Lung (tissue), 12 donors: ENCODE data around the gene GABARAP. TPM values are rescaled to one million over a fixed set of nuclear protein-coding genes. Genes with fewer than 3 reads are reported as not detected.
A peak's percentile ranks its signal among the peaks of the same experiment; 100 is the strongest.

Experiments
- ATAC-seq: fragments of 200-7000 bp; cut with Tn5 transposase; one replicate; pipeline ENCODE4 v1.9.1; 2020; ENCODE audit warnings: moderate number of reproducible peaks; ENCODE audit not compliant: insufficient read depth, low FRiP score
- DNase-seq, 3 donors: peaks; one replicate each; pipeline ENCODE4 v3.0.0-alpha.2; 2013 to 2017
- H3K27ac ChIP-seq, 2 donors: one replicate each; pipeline ENCODE4 v1.5.1; 2013; ENCODE audit warnings: mild to moderate bottlenecking in 2 of 2, moderate library complexity in 2 of 2, control low read depth in 1 of 2, inconsistent platforms in 1 of 2, low read depth in 1 of 2, low read length in 1 of 2
- H3K27me3 ChIP-seq, 3 donors: one replicate each; pipeline ENCODE4 v1.5.1; 2013; ENCODE audit warnings: low read length in 2 of 3; ENCODE audit not compliant: control insufficient read depth in 3 of 3, insufficient read depth in 3 of 3
- H3K36me3 ChIP-seq, 4 donors: one replicate each; pipeline ENCODE4 v1.5.1; 2013; ENCODE audit warnings: low read length in 4 of 4, mild to moderate bottlenecking in 1 of 4, moderate library complexity in 1 of 4; ENCODE audit not compliant: control insufficient read depth in 4 of 4, insufficient read depth in 4 of 4
- H3K4me1 ChIP-seq, 5 donors: one replicate each; pipeline ENCODE4 v1.5.1; 2013; ENCODE audit warnings: low read length in 5 of 5, mild to moderate bottlenecking in 2 of 5, moderate library complexity in 1 of 5; ENCODE audit not compliant: control insufficient read depth in 5 of 5, insufficient read depth in 5 of 5
- H3K4me3 ChIP-seq: one replicate; pipeline ENCODE4 v1.5.1; 2013; ENCODE audit warnings: mild to moderate bottlenecking, control low read depth, moderate library complexity
- H3K9ac ChIP-seq, 2 donors: one replicate each; pipeline ENCODE4 v1.5.1; 2013; ENCODE audit warnings: low read length in 2 of 2, control low read depth in 1 of 2; ENCODE audit not compliant: insufficient read depth in 1 of 2
- H3K9me3 ChIP-seq, 4 donors: one replicate each; pipeline ENCODE4 v1.5.1; 2013; ENCODE audit warnings: low read length in 3 of 4, mild to moderate bottlenecking in 1 of 4, moderate library complexity in 1 of 4; ENCODE audit not compliant: control insufficient read depth in 4 of 4, insufficient read depth in 3 of 4
- WGBS, 2 donors: extraction: QIAGEN DNeasy Blood & Tissue Kit; methylation state at CpG; one replicate each; pipeline ENCODE4 v1.1.7; 2013; 5-methylcytosine and 5-hydroxymethylcytosine counted together
- polyA plus RNA-seq, 2 donors: library from polyadenylated mRNA; stranded (reverse); fragments of 200-250 nt; gene quantifications; one replicate each; pipeline ENCODE4 v1.2.1, GENCODE V29; 2013
- total RNA-seq, 2 donors: library from RNA; depleted of rRNA in 1 of 2; stranded (reverse); fragments of >200 nt in 1 of 2; gene quantifications; one replicate each; pipeline ENCODE4 v1.2.1, GENCODE V29; 2014 to 2021
- TF ChIP-seq, protein P1 (sequence below): IDR thresholded peaks from 2 replicates; pipeline ENCODE4 v1.5.1; 2012; ENCODE audit warnings: mild to moderate bottlenecking; ENCODE audit errors: control extremely low read depth, extremely low read depth
- donor health status: control.
- donor health status: control.
- donor health status: Bipolar disorder and iron deficiency.
- donor health status: healthy.
- donor health status: DM: yes; HTN: yes; CAD: no.

Gene GABARAP
- total and polyA plus RNA-seq, 4 donors: 315 to 1,149 (median 685) TPM

DNA sequence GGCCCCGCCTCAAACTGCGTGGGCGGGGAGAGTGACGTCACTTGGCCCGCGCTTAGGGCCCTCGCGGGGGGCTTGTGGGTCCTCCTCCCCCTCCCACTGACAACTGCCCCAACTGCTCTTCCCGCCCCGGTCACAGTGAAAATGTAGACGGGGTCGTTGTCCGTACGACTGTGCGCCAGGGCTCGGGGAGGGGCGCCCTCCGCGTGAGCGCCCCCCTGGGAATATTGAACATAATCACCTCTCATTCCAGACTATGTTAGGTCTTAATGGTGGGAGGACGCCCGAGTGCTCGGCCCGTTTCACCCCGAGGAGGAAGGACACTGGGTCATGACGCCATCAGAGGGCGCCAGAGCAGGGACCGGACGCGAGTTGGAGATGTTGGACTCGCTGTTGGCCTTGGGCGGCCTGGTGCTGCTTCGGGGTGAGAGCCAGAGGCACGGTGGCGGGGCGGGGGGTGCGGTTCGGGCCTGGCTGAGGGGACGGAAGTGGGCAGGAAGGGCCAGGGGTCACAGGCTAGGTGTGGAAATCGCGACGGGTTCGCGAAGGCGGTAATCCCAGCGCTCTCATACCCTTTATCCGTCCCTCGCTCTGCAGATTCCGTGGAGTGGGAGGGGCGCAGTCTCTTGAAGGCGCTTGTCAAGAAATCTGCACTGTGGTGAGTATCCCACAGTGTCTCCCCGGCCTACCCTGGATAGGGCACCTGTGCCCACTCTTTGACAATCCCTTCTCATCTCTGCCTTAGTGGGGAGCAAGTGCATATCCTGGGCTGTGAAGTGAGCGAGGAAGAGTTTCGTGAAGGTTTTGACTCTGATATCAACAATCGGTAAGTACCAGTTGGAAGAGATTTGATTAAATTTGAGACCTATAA is 10.2 kb upstream of the GABARAP start, which contains the start of gene ELP5:
Gene ELP5 (plus strand): TSS at position 40 of the 868 bp plus-strand sequence. CDS start 336 bp downstream, at position 376.
- TF ChIP-seq, protein P1, sequence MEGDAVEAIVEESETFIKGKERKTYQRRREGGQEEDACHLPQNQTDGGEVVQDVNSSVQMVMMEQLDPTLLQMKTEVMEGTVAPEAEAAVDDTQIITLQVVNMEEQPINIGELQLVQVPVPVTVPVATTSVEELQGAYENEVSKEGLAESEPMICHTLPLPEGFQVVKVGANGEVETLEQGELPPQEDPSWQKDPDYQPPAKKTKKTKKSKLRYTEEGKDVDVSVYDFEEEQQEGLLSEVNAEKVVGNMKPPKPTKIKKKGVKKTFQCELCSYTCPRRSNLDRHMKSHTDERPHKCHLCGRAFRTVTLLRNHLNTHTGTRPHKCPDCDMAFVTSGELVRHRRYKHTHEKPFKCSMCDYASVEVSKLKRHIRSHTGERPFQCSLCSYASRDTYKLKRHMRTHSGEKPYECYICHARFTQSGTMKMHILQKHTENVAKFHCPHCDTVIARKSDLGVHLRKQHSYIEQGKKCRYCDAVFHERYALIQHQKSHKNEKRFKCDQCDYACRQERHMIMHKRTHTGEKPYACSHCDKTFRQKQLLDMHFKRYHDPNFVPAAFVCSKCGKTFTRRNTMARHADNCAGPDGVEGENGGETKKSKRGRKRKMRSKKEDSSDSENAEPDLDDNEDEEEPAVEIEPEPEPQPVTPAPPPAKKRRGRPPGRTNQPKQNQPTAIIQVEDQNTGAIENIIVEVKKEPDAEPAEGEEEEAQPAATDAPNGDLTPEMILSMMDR: peak; percentile 15
- DNase-seq (peak; percentile 95 to 98 (median 96)), ATAC-seq (peak; percentile 74)
- Histone ChIP-seq H3K9me3 (no peaks in the 10 kb centered on the region), H3K4me3 (peak within 1 kb of the TSS; percentile 90), H3K4me1 (peaks cover 0 to 26% (median 11%) of the 10 kb centered on the region in 5 donors), H3K36me3 (peaks cover 0 to 19% (median 10%) of the 10 kb centered on the region in 4 donors), H3K9ac (peak within 1 kb of the TSS; percentile 77 to 97), H3K27me3 (no peaks in the 10 kb centered on the region), H3K27ac (peak within 1 kb of the TSS; percentile 96 to 99)
- WGBS, 2 donors: 1% methylated on average over 53 to 55 of the region's 55 CpGs

DNA sequence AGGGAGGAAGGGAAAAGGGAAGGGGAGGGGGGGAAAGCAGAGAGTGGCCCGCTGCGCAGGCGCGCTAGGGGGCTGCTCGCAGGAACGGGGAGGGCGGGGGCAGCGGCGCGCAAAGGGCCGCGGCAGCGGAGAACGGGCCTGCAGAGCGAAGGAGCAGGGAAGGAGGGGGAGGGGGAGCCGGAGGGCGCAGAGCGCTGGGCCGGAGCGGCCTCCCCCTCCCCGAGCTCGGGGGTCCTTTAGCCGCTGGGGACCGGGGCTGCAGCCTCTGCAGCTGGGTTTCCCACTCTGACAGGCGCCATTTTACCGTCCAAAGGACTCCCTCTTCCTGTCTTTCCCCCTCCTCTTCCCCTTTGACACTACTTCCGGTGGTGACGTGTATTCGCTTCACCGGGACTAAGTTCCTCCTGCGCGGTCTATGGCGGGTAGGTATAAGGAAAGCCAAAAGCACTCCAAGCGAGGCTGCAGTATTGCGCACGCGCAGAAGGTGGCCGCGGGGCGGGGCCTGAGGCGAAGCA is 9.5 kb upstream of the GABARAP start, which contains the start of gene CTDNEP1:
Gene CTDNEP1 (minus strand): TSS at position 74 of the 515 bp plus-strand sequence. CDS start 438 bp downstream, outside the sequence.
- Histone ChIP-seq H3K4me3 (peak within 1 kb of the TSS; percentile 90), H3K27ac (peak within 1 kb of the TSS; percentile 96 to 99), H3K27me3 (no peaks in the 10 kb centered on the region), H3K36me3 (peaks cover 0 to 18% (median 12%) of the 10 kb centered on the region in 4 donors), H3K9me3 (no peaks in the 10 kb centered on the region), H3K9ac (peak within 1 kb of the TSS; percentile 77 to 97), H3K4me1 (peaks cover 0 to 26% (median 11%) of the 10 kb centered on the region in 5 donors)
- DNase-seq: peak; percentile 100
- ATAC-seq: peak; percentile 94
- TF ChIP-seq, protein P1: no peak
- WGBS, 2 donors: 1% methylated on average over 39 to 41 of the region's 41 CpGs

DNA sequence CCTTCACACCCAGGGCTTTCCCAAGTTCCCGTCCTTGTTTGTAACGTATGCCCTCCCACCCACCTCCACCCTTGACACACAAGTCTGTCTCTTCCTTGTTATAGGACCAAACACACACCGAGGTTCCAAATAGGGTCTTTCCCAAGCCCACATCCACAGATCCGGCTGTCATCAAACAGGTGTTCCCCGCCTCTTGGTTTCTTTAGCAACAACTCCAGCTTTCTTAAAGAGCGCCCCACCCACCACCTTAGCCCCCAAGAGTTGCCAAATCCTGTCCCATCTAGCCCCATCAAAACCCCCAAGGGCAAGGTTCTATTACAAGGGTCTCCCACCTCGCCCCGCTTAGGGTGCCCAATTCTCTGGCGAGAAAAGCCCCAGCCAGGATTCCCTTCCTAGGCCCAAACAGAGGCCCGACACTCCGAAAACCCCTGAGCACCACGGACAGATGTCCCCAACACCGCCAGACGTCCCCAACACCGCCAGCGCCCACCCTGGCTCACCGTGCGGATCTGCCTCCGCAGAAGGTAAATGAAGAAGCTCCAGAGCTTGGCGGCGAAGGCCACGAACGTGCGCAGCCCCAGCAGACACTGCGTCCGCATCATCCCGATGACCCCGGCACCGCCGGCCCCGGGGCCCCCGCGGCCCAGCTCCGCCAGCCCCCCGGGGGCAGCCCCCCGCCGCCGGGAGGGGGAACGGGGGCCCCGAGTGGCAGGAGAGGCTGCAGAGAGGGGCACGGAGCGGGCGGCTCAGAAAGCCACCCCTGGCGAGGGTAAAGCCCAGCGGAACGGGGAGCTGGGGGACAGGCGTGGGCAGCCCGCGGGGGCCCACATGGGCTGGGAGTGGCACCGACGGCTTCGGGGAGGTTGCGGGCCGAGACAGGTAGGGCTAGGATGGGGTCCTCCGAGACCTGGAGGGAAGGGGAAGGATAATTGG is 8.7 kb upstream of the GABARAP start:
- Histone ChIP-seq H3K4me1 (peaks cover 0 to 26% (median 11%) of the 10 kb centered on the region in 5 donors), H3K9me3 (no peaks in the 10 kb centered on the region), H3K36me3 (peaks cover 2 to 22% (median 15%) of the 10 kb centered on the region in 4 donors), H3K27ac (peak overlapping the region; percentile 94 to 96), H3K27me3 (no peaks in the 10 kb centered on the region), H3K9ac (peak overlapping the region; percentile 41 to 77), H3K4me3 (peak overlapping the region; percentile 90)
- WGBS, 2 donors: 0 to 1% methylated on average over 39 to 55 of the region's 55 CpGs
- ATAC-seq (peak; percentile 2), DNase-seq (peak in 1 of 3 donors; percentile 19)
- TF ChIP-seq, protein P1: no peak
